Right atrium auricular region (tissue), 2 donors: Measurements from ENCODE around the gene BHLHE40. TPM values are rescaled to one million over a fixed set of nuclear protein-coding genes. Genes with fewer than 3 reads are reported as not detected.
A peak's percentile ranks its signal among the peaks of the same experiment; 100 is the strongest.

Source experiments
- DNase-seq: peaks from one replicate; pipeline ENCODE4 v3.0.0-alpha.2; 2019; ENCODE audit warnings: low spot score
- H3K27ac ChIP-seq, 2 donors: fragments of 200-600 bp; sonication (generic); 1 replicate in 1 of 2; 2 replicates in 1 of 2; pipeline ENCODE4 v1.5.1; 2016 to 2019
- H3K27me3 ChIP-seq, 2 donors: fragments of 200-600 bp; sonication (generic); one replicate each; pipeline versions ENCODE4 v1.5.1 to v1.6.0; 2017 to 2019
- H3K36me3 ChIP-seq: fragments of 200-600 bp; sonication (generic); one replicate; pipeline ENCODE4 v1.5.1; 2016
- H3K4me1 ChIP-seq, 2 donors: fragments of 200-600 bp; sonication (generic); one replicate each; pipeline versions ENCODE4 v1.5.1 to v1.6.0; 2017 to 2019
- H3K4me3 ChIP-seq, 2 donors: fragments of 200-600 bp; sonication (generic); 1 replicate in 1 of 2; 2 replicates in 1 of 2; pipeline ENCODE4 v1.5.1; 2017 to 2019; ENCODE audit warnings: mild to moderate bottlenecking in 1 of 2, moderate library complexity in 1 of 2
- H3K9me3 ChIP-seq, 2 donors: fragments of 200-600 bp; sonication (generic); one replicate each; pipeline ENCODE4 v1.5.1; 2019
- total RNA-seq, 2 donors: library from RNA; depleted of rRNA; stranded (reverse); fragments of >200 nt; gene quantifications; one replicate each; pipeline ENCODE4 v1.1.0, GENCODE V29; 2016
- TF ChIP-seq, protein P1 (sequence below), 2 donors: fragments of 200-600 bp; sonication (generic); IDR thresholded peaks; one replicate each; pipeline ENCODE4 v1.5.1; 2019; ENCODE audit warnings: antibody characterized with exemption in 2 of 2

The BHLHE40 gene
- total RNA-seq, 2 donors from 2014 or later, result 32.3 to 49.5 TPM

DNA sequence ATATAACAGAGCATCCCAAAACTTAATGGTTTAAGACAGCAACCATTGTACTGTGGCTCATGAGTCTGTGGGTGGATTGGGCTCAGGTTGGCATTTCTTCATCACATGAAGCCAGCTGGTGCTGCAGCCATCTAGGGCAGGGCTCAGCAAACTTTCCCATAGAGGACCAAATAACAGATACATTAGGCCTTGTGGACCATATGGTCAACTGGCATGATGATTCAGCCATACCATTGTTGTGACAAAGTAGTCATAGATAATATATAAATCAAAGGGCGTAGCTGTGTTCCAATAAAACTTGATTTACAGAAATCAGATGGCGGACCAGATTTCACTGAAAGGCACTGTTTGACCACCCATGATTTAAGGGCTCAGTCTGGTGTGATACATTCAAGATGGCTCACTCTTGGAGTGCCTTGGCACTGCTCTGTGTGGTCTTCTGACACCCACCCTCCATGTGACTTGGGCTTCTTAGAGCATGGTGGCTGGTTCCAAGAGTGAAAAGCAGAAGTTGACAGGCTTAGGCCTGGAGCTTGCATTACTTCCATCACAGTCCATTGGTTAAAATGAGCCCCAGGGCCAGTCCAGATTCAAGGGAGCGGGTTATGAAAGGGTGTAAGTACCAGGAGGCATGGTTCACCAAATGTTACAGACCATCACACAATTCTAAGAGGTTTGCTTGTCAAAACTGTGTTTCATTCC is 40.8 kb upstream of the BHLHE40 start:
- DNase-seq, result no peak
- Histone ChIP-seq H3K4me3 (no peak overlapping the region), H3K36me3 (no peaks in the 10 kb centered on the region), H3K4me1 (no peaks in the 10 kb centered on the region), H3K27ac (no peak overlapping the region), H3K27me3 (no peaks in the 10 kb centered on the region), H3K9me3 (no peaks in the 10 kb centered on the region)
- TF ChIP-seq, protein P1, sequence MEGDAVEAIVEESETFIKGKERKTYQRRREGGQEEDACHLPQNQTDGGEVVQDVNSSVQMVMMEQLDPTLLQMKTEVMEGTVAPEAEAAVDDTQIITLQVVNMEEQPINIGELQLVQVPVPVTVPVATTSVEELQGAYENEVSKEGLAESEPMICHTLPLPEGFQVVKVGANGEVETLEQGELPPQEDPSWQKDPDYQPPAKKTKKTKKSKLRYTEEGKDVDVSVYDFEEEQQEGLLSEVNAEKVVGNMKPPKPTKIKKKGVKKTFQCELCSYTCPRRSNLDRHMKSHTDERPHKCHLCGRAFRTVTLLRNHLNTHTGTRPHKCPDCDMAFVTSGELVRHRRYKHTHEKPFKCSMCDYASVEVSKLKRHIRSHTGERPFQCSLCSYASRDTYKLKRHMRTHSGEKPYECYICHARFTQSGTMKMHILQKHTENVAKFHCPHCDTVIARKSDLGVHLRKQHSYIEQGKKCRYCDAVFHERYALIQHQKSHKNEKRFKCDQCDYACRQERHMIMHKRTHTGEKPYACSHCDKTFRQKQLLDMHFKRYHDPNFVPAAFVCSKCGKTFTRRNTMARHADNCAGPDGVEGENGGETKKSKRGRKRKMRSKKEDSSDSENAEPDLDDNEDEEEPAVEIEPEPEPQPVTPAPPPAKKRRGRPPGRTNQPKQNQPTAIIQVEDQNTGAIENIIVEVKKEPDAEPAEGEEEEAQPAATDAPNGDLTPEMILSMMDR (IDR thresholded peaks at IDR 0.05), result no peak

DNA sequence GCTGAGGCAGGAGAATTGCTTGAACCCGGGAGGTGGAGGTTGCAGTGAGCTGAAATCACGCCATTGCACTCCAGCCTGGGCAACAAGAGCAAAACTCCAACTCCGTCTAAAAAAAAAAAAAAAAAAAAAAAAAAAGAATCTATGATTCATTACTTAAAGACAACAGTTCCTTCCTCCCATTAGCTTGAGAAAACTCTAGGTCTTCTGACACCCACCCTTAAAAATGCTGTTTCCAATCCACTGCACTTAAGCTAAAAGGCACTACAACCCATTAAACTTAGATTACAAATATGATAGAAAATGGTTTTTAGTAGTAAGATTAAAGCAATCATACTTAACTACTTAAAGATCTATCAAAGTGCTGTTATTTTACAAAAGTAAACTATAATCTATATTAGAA is 40.0 kb upstream of the BHLHE40 start:
- Histone ChIP-seq H3K36me3 (no peaks in the 10 kb centered on the region), H3K27me3 (no peaks in the 10 kb centered on the region), H3K4me3 (no peak overlapping the region), H3K4me1 (no peaks in the 10 kb centered on the region), H3K9me3 (no peaks in the 10 kb centered on the region), H3K27ac (no peak overlapping the region)
- no peak for DNase-seq
- TF ChIP-seq, protein P1 (IDR thresholded peaks at IDR 0.05), result no peak

DNA sequence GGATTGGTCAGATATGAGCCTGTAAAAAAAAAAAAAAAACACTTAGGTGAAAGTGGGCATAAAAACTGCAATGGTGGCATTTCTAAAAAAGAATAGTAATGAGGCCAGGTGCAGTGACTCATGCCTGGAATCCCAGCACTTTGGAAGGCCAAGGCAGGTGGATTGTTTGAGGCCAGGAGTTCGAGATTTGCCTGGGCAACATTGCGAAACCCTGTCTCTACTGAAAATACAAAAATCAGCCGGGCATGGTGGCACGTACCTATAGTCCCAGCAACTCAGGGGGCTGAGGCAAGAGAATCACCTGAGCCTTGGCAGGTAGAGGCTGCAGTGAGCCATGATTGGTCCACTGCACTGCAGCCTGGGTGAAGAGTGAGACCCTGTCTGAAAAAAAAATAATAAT is 38.3 kb upstream of the BHLHE40 start:
- no peaks in the 10 kb centered on the region for H3K4me1 ChIP-seq
- H3K27ac ChIP-seq, result no peak overlapping the region
- H3K4me3 ChIP-seq, result no peak overlapping the region
- H3K9me3 ChIP-seq, result no peaks in the 10 kb centered on the region
- no peaks in the 10 kb centered on the region for H3K27me3 ChIP-seq
- TF ChIP-seq, protein P1 (IDR thresholded peaks at IDR 0.05), result no peak
- no peak for DNase-seq
- H3K36me3 ChIP-seq, result no peaks in the 10 kb centered on the region

DNA sequence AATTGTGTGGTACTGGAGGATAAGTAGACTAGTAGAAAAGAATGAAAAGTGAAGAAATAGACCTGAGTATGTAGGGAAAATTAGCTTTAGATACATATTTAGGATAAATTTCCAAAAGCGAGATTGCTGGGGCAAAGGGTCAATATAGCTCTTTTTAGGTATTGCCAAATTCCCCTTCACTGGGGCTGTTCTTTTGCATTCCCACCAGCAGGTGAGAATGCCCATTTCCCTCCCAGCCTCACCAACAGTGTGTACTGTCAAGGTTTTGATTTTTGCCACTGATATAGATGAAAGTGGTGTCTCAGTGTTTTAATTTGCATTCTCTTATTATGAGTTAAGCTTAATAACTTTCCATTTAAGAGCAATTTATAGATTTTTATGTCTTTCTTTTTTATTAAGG is 35.7 kb upstream of the BHLHE40 start:
- TF ChIP-seq, protein P1 (IDR thresholded peaks at IDR 0.05), result peak in 1 of 2 donors; percentile 8
- DNase-seq, result no peak
- H3K27me3 ChIP-seq, result no peaks in the 10 kb centered on the region
- H3K27ac ChIP-seq, result no peak overlapping the region
- no peak overlapping the region for H3K4me3 ChIP-seq
- no peaks in the 10 kb centered on the region for H3K9me3 ChIP-seq
- H3K4me1 ChIP-seq, result no peaks in the 10 kb centered on the region
- no peaks in the 10 kb centered on the region for H3K36me3 ChIP-seq

DNA sequence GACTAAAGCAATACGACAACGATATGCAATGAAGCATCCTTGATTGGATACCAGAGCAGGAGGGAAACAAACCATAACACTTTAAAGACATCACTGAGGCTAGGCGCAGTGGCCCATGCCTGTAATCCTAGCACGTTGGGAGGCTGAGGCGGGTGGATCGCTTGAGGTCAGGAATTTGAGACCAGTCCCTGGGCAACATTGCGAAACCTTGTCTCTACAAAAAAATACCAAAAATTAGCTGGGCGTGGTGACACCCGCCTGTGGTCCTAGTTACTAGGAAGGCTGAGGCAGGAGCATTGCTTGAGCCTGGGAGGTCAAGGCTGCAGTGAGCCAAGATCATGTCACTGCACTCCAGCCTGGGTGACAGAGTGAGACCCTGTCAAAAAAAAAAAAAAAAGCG is 33.9 kb upstream of the BHLHE40 start:
- Histone ChIP-seq H3K4me3 (no peak overlapping the region), H3K27ac (no peak overlapping the region), H3K9me3 (no peaks in the 10 kb centered on the region), H3K36me3 (no peaks in the 10 kb centered on the region), H3K4me1 (peaks cover 0 to 7% of the 10 kb centered on the region in 2 donors), H3K27me3 (no peaks in the 10 kb centered on the region)
- TF ChIP-seq, protein P1 (IDR thresholded peaks at IDR 0.05), result no peak
- DNase-seq, result no peak

DNA sequence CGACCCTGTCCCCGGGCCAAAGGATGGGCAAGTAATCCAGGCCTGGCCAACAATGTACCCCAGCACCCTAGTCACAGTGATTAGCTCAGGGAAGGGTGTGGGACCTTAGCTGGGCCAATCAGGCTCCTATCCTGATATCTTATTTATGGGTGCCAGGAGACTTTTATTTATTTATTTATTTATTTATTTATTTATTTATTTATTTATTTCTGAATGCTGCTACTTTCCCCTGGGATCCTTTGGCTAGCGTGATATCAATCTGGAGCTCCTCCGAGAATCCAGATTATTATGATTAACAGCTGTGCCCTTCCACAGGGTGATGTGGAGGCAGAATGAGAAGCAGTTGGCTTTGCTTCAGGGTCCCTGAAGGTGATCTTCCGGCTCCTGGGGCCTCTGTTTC is 32.2 kb upstream of the BHLHE40 start:
- TF ChIP-seq, protein P1 (IDR thresholded peaks at IDR 0.05), result no peak
- DNase-seq, result no peak
- no peaks in the 10 kb centered on the region for H3K9me3 ChIP-seq
- peaks cover 0 to 7% of the 10 kb centered on the region in 2 donors for H3K4me1 ChIP-seq
- no peak overlapping the region for H3K27ac ChIP-seq
- no peak overlapping the region for H3K4me3 ChIP-seq
- no peaks in the 10 kb centered on the region for H3K27me3 ChIP-seq
- H3K36me3 ChIP-seq, result no peaks in the 10 kb centered on the region
